Motor neuron (in vitro differentiated cells): ENCODE results near the gene CDT1. TPM values are rescaled to one million over a fixed set of nuclear protein-coding genes. Genes with fewer than 3 reads are reported as not detected.
A peak's percentile ranks its signal among the peaks of the same experiment; 100 is the strongest.
"Not testable (repeated sequence)": the region's sequence is repeated elsewhere in the genome, so short reads cannot be mapped to it uniquely, and the experiment has no call there.

Experiments
- ATAC-seq, 8 experiments: fragments of 200-7000 bp; cut with Tn5 transposase; replicated peaks in 6 of 8; 2 replicates each; pipeline ENCODE4 v1.8.0; 2021; ENCODE audit warnings: mild to moderate bottlenecking in 8 of 8, moderate library complexity in 8 of 8
- H3K27ac ChIP-seq, 2 donors: fragments of 250-450 bp; sonication (Bioruptor Pico); 2 replicates each; pipeline ENCODE4 v1.9.0; 2021; ENCODE audit warnings: antibody characterized with exemption in 2 of 2, mild to moderate bottlenecking in 2 of 2, moderate library complexity in 1 of 2
- H3K4me1 ChIP-seq, 2 donors: fragments of 250-450 bp; sonication (Bioruptor Pico); replicated peaks in 1 of 2; 2 replicates each; pipeline ENCODE4 v1.6.1; 2021; ENCODE audit warnings: antibody characterized with exemption in 2 of 2, mild to moderate bottlenecking in 2 of 2, moderate library complexity in 1 of 2
- H3K4me3 ChIP-seq, 5 donors: fragments of 250-450 bp; sonication (Bioruptor Pico); 2 replicates each; pipeline ENCODE4 v1.9.0; 2021; ENCODE audit warnings: antibody characterized with exemption in 5 of 5, mild to moderate bottlenecking in 5 of 5, moderate library complexity in 4 of 5
- WGBS, 10 experiments: fragments of 450-650 bp; shearing (Covaris generic); methylation state at CpG; one replicate each; pipeline ENCODE4 v1.0.0; 2022; 5-methylcytosine and 5-hydroxymethylcytosine counted together
- in situ Hi-C, 9 experiments: fragments of 400-800 bp; cut with MboI; loops; one replicate each; pipeline ENCODE4 v1.15.0; 2021; ENCODE audit warnings: low sequenced_read_pairs in 9 of 9, low pct_unique_long_range_greater_than_20kb in 2 of 9; ENCODE audit not compliant: unreplicated experiment in 9 of 9
- total RNA-seq, 8 experiments: library from RNA; unstranded; fragments of 300-600 nt; gene quantifications; 2 replicates each; pipeline versions ENCODE4 v1.2.3 to v1.2.4, GENCODE V29; 2022

The CDT1 gene
- total RNA-seq, 8 experiments from 2014 or later, result 0.71 to 18.2 (median 3.9) TPM

DNA sequence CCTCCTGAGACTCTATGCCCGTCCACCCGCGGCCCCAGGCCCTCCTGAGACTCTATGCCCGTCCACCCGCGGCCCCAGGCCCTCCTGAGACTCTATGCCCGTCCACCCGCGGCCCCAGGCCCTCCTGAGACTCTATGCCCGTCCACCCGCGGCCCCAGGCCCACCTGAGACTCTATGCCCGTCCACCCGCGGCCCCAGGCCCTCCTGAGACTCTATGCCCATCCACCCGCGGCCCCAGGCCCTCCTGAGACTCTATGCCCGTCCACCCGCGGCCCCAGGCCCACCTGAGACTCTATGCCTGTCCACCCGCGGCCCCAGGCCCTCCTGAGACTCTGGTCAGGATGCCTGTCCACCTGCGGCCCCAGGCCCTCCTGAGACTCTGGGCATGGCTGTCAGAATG is 31.8 kb upstream of the CDT1 start:
- H3K4me3 ChIP-seq, in situ Hi-C loops, ATAC-seq: not testable (repeated sequence)
- H3K27ac ChIP-seq, result peak overlapping the region in 1 of 2 donors; percentile 90
- WGBS, 10 experiments, result no CpG with 5 or more reads among the region's 23 CpGs
- H3K4me1 ChIP-seq, result peaks cover 65 to 74% of the 10 kb centered on the region in 2 donors

DNA sequence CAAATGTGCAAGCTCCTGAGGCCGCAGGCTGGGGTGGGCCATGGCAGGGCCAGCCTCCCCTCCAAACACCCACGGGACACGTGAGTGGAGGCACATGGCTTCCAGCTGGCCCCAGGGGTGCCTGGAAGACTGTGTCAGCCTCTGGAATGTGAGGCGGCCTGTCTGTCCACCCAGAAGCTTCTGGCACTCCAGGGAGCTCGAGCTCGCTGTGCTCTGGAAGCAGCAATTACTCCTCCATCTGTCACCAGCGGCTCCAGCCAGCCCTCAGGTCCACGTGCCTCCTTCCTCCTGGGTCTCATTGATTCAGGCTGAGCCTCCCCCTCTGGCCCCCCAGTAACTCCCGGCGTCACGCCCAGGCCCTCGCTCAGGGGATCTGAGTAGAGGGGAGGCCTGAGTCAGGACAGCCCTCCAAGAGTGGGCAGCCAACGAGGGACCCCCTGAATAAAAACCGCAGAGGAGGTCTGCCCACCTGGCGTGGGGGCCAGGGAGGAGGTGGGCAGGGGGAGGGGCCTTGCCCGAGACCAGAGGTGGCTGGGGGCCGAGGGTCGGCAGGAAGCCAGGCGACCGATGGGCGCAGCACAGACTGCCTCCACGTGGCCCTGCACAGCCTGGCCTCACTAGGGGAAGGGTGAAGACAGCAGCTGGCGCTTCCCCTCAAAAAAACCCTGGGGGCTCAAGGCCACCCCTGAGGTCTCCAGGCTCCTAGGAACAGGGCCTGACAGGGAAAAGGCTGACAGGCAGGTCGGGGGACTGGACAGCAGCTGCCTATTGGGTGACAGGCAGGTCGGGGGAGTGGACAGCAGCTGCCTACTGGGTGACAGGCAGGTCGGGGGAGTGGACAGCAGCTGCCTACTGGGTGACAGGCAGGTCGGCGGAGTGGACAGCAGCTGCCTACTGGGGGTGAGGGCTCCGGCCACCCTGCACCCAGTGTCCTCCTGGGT is 30.4 kb upstream of the CDT1 start:
- peaks cover 59 to 68% of the 10 kb centered on the region in 2 donors for H3K4me1 ChIP-seq
- peak; percentile 43 to 72 (median 62) for ATAC-seq
- WGBS, 10 experiments, result 7 to 67% (median 40%) methylated on average over 1 to 7 of the region's 29 CpGs; no CpG with 5 or more reads in 5 of the 10 experiments
- H3K4me3 ChIP-seq, result no peak overlapping the region
- peak overlapping the region; percentile 69 to 90 for H3K27ac ChIP-seq
- in situ Hi-C loops, result no loop called here

GRCh38 chr16:88773812-88774291 is 29.7 kb upstream of the CDT1 start:
- Histone ChIP-seq H3K4me1 (peaks cover 52 to 62% of the 10 kb centered on the region in 2 donors), H3K27ac (peak overlapping the region; percentile 32 to 90), H3K4me3 (no peak overlapping the region)
- in situ Hi-C loops, result no loop called here
- peak; percentile 31 to 64 (median 41) for ATAC-seq
- WGBS, 10 experiments, result 8 to 25% (median 10%) methylated on average over 2 of the region's 12 CpGs; no CpG with 5 or more reads in 7 of the 10 experiments

DNA sequence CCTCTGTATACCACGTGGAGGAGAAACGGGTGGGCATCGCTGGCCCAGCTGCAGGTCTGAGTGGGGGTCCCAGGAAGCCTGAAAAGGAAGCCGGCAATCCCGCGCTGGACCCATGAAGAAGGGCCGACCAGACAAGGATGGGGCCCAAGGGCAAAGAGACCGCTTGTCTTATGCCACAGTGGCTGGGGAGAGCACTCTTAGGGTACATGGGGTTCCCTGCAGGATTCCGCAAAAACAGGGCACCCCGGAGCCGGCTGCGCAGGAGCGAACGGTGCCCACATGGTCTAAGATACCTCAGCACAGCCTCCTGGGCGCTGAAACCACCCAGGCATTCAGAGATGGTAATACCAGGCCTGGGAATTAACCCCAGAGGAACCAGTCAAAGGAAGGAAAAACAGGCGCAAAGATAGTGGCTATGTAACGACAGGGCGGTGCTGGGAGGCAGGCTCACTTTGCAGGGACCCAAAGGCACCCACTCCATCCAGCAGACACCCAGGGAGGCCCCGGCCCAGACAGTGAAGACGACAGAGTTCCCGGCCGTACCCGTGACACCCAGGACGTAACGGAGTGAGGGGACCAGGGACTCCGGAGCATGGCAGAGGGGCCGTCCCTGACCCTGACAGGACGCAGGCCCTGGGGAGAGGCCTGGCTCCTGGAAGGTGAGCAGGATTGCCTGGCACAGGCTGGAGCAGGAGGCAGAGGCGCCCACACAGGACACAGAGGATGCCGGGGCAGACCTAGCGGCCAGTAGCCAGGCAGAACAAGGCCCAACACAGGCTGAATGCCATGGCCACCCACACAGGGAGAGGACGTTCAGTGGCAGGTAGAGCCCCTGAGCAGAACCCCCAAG is 28.8 kb upstream of the CDT1 start:
- Histone ChIP-seq H3K4me3 (no peak overlapping the region), H3K4me1 (peaks cover 45 to 60% of the 10 kb centered on the region in 2 donors), H3K27ac (peak overlapping the region in 1 of 2 donors; percentile 90)
- in situ Hi-C loops, result no loop called here
- no peak for ATAC-seq
- 84 to 100% (median 93%) methylated on average over 2 to 15 of the region's 32 CpGs; no CpG with 5 or more reads in 4 of the 10 experiments for WGBS, 10 experiments

DNA sequence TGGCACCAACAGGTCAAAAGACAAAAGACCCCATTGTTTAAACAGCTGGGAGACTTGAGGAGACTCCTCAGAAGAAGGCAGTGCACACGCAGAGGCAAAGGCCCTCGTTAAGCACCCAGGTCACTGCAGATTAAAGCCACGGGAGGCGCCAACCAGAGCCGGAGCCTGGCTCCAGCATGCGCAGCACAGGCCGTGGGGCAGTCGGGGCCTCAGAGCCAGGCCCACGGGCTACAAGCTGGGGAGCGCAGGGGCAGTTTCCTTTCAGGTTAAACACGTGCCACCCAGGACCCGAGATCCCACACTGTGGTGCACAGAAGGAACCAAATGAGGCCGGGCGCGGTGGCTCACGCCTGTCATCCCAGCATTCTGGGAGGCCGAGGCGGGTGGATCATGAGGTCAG is 27.8 kb upstream of the CDT1 start:
- Histone ChIP-seq H3K27ac (no peak overlapping the region), H3K4me1 (peaks cover 34 to 59% of the 10 kb centered on the region in 2 donors), H3K4me3 (no peak overlapping the region)
- in situ Hi-C loops, result no loop called here
- ATAC-seq, result no peak
- WGBS, 10 experiments, result 76 to 92% (median 82%) methylated on average over 1 to 5 of the region's 18 CpGs; no CpG with 5 or more reads in 6 of the 10 experiments

DNA sequence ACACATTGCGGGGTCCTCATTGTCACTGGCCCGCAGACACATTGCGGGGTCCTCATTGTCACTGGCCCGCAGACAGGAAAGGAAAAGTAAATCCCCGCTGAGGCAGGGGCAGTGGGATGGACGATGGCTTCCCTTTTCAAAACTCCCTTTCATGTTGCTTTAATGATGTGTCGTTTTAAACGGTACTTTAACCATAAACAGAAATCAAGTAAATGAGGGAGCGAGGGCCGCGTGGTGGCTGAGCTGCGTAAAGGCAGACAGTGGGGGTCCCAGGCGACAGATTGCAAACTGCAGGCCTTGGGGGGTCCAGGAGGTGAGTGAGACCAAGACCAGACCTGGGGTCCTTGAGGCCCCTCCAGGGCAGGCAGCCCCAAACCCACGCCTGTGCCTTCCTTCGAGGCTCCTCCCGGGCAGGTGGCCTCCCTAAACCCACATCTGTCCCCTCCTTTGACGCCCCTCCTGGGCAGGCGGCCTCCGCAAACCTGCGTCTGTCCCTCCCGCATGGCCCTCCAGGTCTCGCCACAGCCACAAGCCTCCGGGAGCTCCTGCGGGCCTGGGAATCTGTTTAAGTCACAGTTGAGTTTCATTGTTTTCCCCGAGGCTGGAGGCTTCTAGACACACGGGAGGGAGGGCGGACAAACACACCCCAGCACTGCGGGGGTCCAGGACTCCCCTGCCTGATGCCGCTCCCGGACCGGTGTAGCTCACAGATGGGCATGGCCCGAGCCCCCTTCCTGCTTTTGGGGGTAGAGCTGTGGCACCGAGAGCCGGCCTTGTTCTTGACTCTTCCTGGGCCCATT is 25.9 kb upstream of the CDT1 start:
- no peak overlapping the region for H3K27ac ChIP-seq
- no peak overlapping the region for H3K4me3 ChIP-seq
- WGBS, 10 experiments, result 0 to 100% (median 71%) methylated on average over 1 to 14 of the region's 34 CpGs; no CpG with 5 or more reads in 3 of the 10 experiments
- in situ Hi-C loops, result no loop called here
- ATAC-seq, result no peak
- peaks cover 20 to 45% of the 10 kb centered on the region in 2 donors for H3K4me1 ChIP-seq

- in situ Hi-C loops, result no loop called here
- H3K4me1 ChIP-seq, result peaks cover 15 to 40% of the 10 kb centered on the region in 2 donors
- no peak overlapping the region for H3K27ac ChIP-seq
- 90% methylated on average over 2 of the region's 7 CpGs; no CpG with 5 or more reads in 8 of the 10 experiments for WGBS, 10 experiments
- ATAC-seq, result no peak
- no peak overlapping the region for H3K4me3 ChIP-seq
Observed at GRCh38 chr16:88778271-88778525, 25.4 kb upstream of the CDT1 start.

DNA sequence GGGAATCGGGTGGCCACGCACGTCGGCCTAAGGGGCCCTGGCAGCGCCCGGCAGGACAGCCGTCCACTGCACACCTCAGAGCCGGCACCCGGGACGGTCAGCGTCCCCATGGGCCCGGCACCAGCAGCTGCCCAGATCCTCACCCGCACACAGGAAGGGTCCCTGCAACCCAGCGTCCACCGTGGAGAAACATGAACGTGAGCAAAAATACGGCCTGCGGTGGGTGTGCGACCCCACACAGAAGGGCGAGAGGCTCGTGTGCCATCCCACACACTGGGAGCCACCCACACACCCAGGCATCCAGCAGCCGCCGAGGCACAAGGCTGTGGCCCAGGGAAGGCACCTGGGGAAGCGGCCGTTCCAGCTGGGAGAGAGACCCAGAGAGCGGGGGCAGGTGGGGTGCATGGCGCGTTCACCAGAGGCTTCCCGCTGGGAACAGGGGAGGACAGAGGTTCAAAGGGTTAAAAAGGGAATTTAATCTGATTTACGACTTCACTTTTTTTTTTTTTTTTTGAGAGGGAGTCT is 25.0 kb upstream of the CDT1 start:
- ATAC-seq, result no peak
- Histone ChIP-seq H3K4me3 (no peak overlapping the region), H3K4me1 (peaks cover 11 to 36% of the 10 kb centered on the region in 2 donors), H3K27ac (no peak overlapping the region)
- in situ Hi-C loops, result no loop called here
- WGBS, 10 experiments, result 33 to 100% (median 89%) methylated on average over 1 to 16 of the region's 30 CpGs; no CpG with 5 or more reads in 4 of the 10 experiments

DNA sequence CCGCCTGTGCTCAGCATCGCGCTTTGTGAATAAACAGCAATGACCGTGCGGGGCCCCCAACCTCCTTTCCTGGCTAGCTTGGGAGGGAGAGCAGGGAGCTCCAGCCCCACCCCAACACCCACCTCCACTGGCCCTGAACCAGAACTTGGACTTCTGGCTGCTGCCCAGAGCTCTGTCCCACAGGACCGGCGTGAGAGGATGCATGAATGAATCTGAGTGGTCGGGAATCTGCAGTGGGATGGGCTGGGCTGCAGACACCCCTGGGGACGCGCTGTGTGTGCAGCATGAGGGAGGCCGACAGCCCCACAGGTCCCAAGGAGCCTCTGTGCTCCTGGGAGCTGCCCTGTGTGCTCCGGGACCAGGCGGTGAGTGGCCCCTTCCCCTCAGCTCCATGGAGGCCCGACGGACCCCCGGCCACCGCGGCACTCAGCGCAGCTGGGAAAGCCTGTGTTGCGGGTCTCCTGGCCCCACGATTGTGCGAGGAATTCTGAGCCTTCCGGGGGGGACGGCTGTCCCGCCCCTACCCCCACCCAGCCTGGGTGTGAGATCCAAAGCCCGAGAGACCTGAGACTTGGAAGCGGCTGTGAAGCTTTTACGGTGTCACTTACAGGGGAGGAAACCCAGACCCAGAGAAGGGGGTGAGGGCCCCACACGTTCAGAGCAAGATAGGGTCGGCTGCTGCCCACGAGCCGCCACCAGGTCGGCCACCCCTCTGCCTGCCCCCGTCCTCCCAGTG is 24.0 kb upstream of the CDT1 start:
- peak in 2 of 8 experiments; percentile 6 to 16 for ATAC-seq

GRCh38 chr16:88780142-88781062 is 23.2 kb upstream of the CDT1 start:
- no peak overlapping the region for H3K27ac ChIP-seq
- no peak overlapping the region for H3K4me3 ChIP-seq
- peaks cover 2 to 35% of the 10 kb centered on the region in 2 donors for H3K4me1 ChIP-seq
- in situ Hi-C loops, result no loop called here
- 71 to 100% (median 89%) methylated on average over 1 to 7 of the region's 13 CpGs; no CpG with 5 or more reads in 1 of the 10 experiments for WGBS, 10 experiments
- no peak for ATAC-seq

More for the DNA sequence above, 24.0 kb upstream of the CDT1 start:
- in situ Hi-C loops, result no loop called here
- 67 to 100% (median 85%) methylated on average over 1 to 3 of the region's 34 CpGs; no CpG with 5 or more reads in 6 of the 10 experiments for WGBS, 10 experiments
- Histone ChIP-seq H3K4me3 (no peak overlapping the region), H3K4me1 (peaks cover 2 to 32% of the 10 kb centered on the region in 2 donors), H3K27ac (no peak overlapping the region)
